Ovary (tissue), 9 donors: ENCODE data around the gene CXCL14. TPM values are rescaled to one million over a fixed set of nuclear protein-coding genes. Genes with fewer than 3 reads are reported as not detected.

Experiments
- DNase-seq, 5 donors: peaks; one replicate each; pipeline ENCODE4 v3.0.0-alpha.2; 2019 to 2020
- H3K27ac ChIP-seq, 2 donors: fragments of 200-600 bp; one replicate each; pipeline versions ENCODE4 v1.5.1 to v1.8.0; 2019 to 2022
- H3K27me3 ChIP-seq: fragments of 200-600 bp; one replicate; pipeline ENCODE4 v1.8.0; 2022
- H3K36me3 ChIP-seq: fragments of 200-600 bp; sonication (generic); one replicate; pipeline ENCODE4 v1.5.1; 2019
- H3K4me1 ChIP-seq: one replicate; pipeline ENCODE4 v1.8.1; 2013; ENCODE audit warnings: mild to moderate bottlenecking, moderate library complexity; ENCODE audit not compliant: insufficient read depth
- H3K4me3 ChIP-seq: fragments of 200-600 bp; sonication (generic); one replicate; pipeline ENCODE4 v1.5.1; 2017
- H3K9me3 ChIP-seq, 2 donors: fragments of 200-600 bp in 1 of 2; sonication (generic) in 1 of 2; one replicate each; pipeline versions ENCODE4 v1.5.1 to v1.8.1; 2013 to 2019; ENCODE audit warnings: mild to moderate bottlenecking in 1 of 2, moderate library complexity in 1 of 2
- CTCF ChIP-seq, 3 donors: fragments of 450-650 bp in 2 of 3; fragments of 200-600 bp in 1 of 3; IDR thresholded peaks; one replicate each; pipeline versions ENCODE4 v1.5.1 to v1.8.0; 2016 to 2022; ENCODE audit warnings: antibody characterized with exemption in 3 of 3, mild to moderate bottlenecking in 1 of 3
- EP300 ChIP-seq: sonication (generic); formaldehyde crosslinking; IDR thresholded peaks from one replicate; pipeline ENCODE4 v1.6.1; 2017; ENCODE audit warnings: antibody characterized with exemption
- POLR2A ChIP-seq: fragments of 450-650 bp; IDR thresholded peaks from one replicate; pipeline ENCODE4 v1.6.1; 2017; ENCODE audit warnings: antibody characterized with exemption, mild to moderate bottlenecking, moderate library complexity
- WGBS, 3 donors: extraction: QIAGEN DNeasy Blood & Tissue Kit in 1 of 3; methylation state at CpG; one replicate each; pipeline versions ENCODE4 v1.1.5 to v1.1.7; 2013 to 2017; 5-methylcytosine and 5-hydroxymethylcytosine counted together
- intact Hi-C, 4 donors: fragments of 100-400 bp; cut with DNase I; formaldehyde crosslinking; loops; one replicate each; pipeline versions ENCODE4 v1.11.0 to v1.15.1; 2022 to 2023
- polyA plus RNA-seq, 2 donors: library from polyadenylated mRNA; stranded (reverse); fragments of 200-250 nt in 1 of 2; fragments of 350-450 nt in 1 of 2; fragmentation: Illumina TruSeq in 1 of 2; extraction: RNeasy Lipid Tissue Mini Kit (QIAGEN cat#74804) in 1 of 2; gene quantifications; one replicate each; pipeline ENCODE4 v1.2.3, GENCODE V29; 2013 to 2014
- total RNA-seq, 7 donors: library from RNA; depleted of rRNA in 2 of 7; stranded (reverse); fragments of >200 nt in 2 of 7; fragmentation: NEBNext Ultra II Directional in 3 of 7; extraction: Animal tissue kit (Norgen Biotek cat#: 25700) in 3 of 7; gene quantifications; one replicate each; pipeline versions ENCODE4 v1.1.0 to v1.2.4, GENCODE V29; 2016 to 2023
- donor health status: DM: no; HTN: no; CAD: no; lungs with moderate emphysema.
- donor health status: DM: no; HTN: no; CAD: no.
- donor health status: Bipolar disorder and iron deficiency.
- donor health status: DM: yes; HTN: yes; CAD: no.
- donor health status: DM: no; HTN: no; CAD: no.
- donor health status: DM: yes; HTN: yes; CAD: no.

Gene CXCL14
- total and polyA plus RNA-seq, 9 donors, result 0.10 to 23.3 (median 2.8) TPM

- H3K4me3 ChIP-seq, result no peak overlapping the region
- H3K36me3 ChIP-seq, result no peaks in the 10 kb centered on the region
- no peak for TF ChIP-seq CTCF (IDR thresholded peaks at IDR 0.05)
- no peak for TF ChIP-seq EP300
- no peak for TF ChIP-seq POLR2A
- 84 to 89% (median 87%) methylated on average over 5 of the region's 5 CpGs for WGBS, 3 donors
- peaks cover 0 to 3% of the 10 kb centered on the region in 2 donors for H3K9me3 ChIP-seq
- H3K27me3 ChIP-seq, result peaks cover 2% of the 10 kb centered on the region
- DNase-seq, result no peak
- H3K4me1 ChIP-seq, result no peaks in the 10 kb centered on the region
- H3K27ac ChIP-seq, result no peak overlapping the region
- intact Hi-C loops, result no loop called here
Measured at GRCh38 chr5:135538261-135538660, 40.5 kb downstream of the CXCL14 start.

- WGBS, 3 donors, result 84 to 91% (median 90%) methylated on average over 2 of the region's 2 CpGs
- no peak for DNase-seq
- intact Hi-C loops, result no loop called here
- Histone ChIP-seq H3K36me3 (no peaks in the 10 kb centered on the region), H3K4me3 (no peak overlapping the region), H3K27me3 (peaks cover 2% of the 10 kb centered on the region), H3K27ac (no peak overlapping the region), H3K4me1 (no peaks in the 10 kb centered on the region), H3K9me3 (peaks cover 0 to 3% of the 10 kb centered on the region in 2 donors)
- TF ChIP-seq CTCF (IDR thresholded peaks at IDR 0.05), result no peak
- TF ChIP-seq POLR2A, result no peak
- no peak for TF ChIP-seq EP300
Measured at GRCh38 chr5:135537745-135538144, 41.0 kb downstream of the CXCL14 start.

GRCh38 chr5:135537271-135537670 is 41.5 kb downstream of the CXCL14 start:
- Histone ChIP-seq H3K27me3 (peaks cover 2% of the 10 kb centered on the region), H3K9me3 (peaks cover 0 to 3% of the 10 kb centered on the region in 2 donors), H3K36me3 (no peaks in the 10 kb centered on the region), H3K4me3 (no peak overlapping the region), H3K4me1 (no peaks in the 10 kb centered on the region), H3K27ac (no peak overlapping the region)
- 50 to 56% (median 56%) methylated on average over 7 of the region's 7 CpGs for WGBS, 3 donors
- TF ChIP-seq EP300 (no peak), CTCF (IDR thresholded peaks at IDR 0.05) (no peak), POLR2A (no peak)
- DNase-seq, result no peak
- intact Hi-C loops, result no loop called here

- no peaks in the 10 kb centered on the region for H3K36me3 ChIP-seq
- whole genome bisulfite sequencing, 3 donors, result 1 to 3% (median 1%) methylated on average over 44 to 74 of the region's 74 CpGs
- no peak within 1 kb of the TSS for H3K27ac ChIP-seq
- H3K4me1 ChIP-seq, result no peaks in the 10 kb centered on the region
- H3K9me3 ChIP-seq, result peaks cover 0 to 3% of the 10 kb centered on the region in 2 donors
- intact Hi-C loops, result no loop called here
- H3K27me3 ChIP-seq, result peaks cover 2% of the 10 kb centered on the region
- DNase-seq, result no peak
- no peak within 1 kb of the TSS for H3K4me3 ChIP-seq
- TF ChIP-seq CTCF (IDR thresholded peaks at IDR 0.05) (no peak), EP300 (no peak), POLR2A (no peak)
Measured at GRCh38 chr5:135535820-135536801, 42.7 kb downstream of the CXCL14 start, which contains the start of gene NEUROG1. TSS of gene NEUROG1 (minus strand) at chr5:135535964. CDS start at chr5:135535690, 274 bp downstream.
